MV-4-11 (cell line): Measurements from ENCODE around the gene NOP53.
"Not testable (repeated sequence)": the region's sequence is repeated elsewhere in the genome, so short reads cannot be mapped to it uniquely, and the experiment has no call there.

ENCODE experiments used
- DNase-seq: peaks from one replicate; lab custom pipeline; 2025; lab: John Stamatoyannopoulos, UW

The NOP53 gene

GRCh38 chr19:47777245-47778048 is 32.1 kb downstream of the NOP53 start:
- not testable (repeated sequence) for DNase-seq

GRCh38 chr19:47778049-47778953 is 33.0 kb downstream of the NOP53 start, which contains the start of gene SELENOW:
TSS of gene SELENOW (plus strand) at chr19:47778703. CDS start at chr19:47778786, 83 bp downstream.
- DNase-seq: peak; percentile 34

- DNase-seq: no peak
Observed at GRCh38 chr19:47778954-47779351, 33.6 kb downstream of the NOP53 start.

- DNase-seq: no peak
Observed at GRCh38 chr19:47779524-47780214, 34.3 kb downstream of the NOP53 start.

GRCh38 chr19:47780215-47780551 is 34.8 kb downstream of the NOP53 start:
- DNase-seq: no peak

- DNase-seq: no peak
Observed at GRCh38 chr19:47781590-47782262, 36.4 kb downstream of the NOP53 start.

GRCh38 chr19:47786566-47786965 is 41.2 kb downstream of the NOP53 start:
- no peak for DNase-seq

- DNase-seq: not testable (repeated sequence)
Observed at GRCh38 chr19:47787307-47787706, 42.0 kb downstream of the NOP53 start.

- not testable (repeated sequence) for DNase-seq
Observed at GRCh38 chr19:47789811-47790210, 44.5 kb downstream of the NOP53 start.

- peak; percentile 47 for DNase-seq
Observed at GRCh38 chr19:47790398-47790814, 45.1 kb downstream of the NOP53 start.

GRCh38 chr19:47792616-47793015 is 47.3 kb downstream of the NOP53 start:
- no peak for DNase-seq

GRCh38 chr19:47794526-47794925 is 49.2 kb downstream of the NOP53 start:
- no peak for DNase-seq

GRCh38 chr19:47796785-47797184 is 51.4 kb downstream of the NOP53 start:
- no peak for DNase-seq

GRCh38 chr19:47797996-47798903 is 52.9 kb downstream of the NOP53 start:
- no peak for DNase-seq

- no peak for DNase-seq
Observed at GRCh38 chr19:47798904-47799266, 53.5 kb downstream of the NOP53 start.

GRCh38 chr19:47801270-47801669 is 55.9 kb downstream of the NOP53 start:
- DNase-seq: no peak

GRCh38 chr19:47802521-47803043 is 57.2 kb downstream of the NOP53 start:
- no peak for DNase-seq

GRCh38 chr19:47803148-47803547 is 57.8 kb downstream of the NOP53 start:
- not testable (repeated sequence) for DNase-seq

- DNase-seq: not testable (repeated sequence)
Observed at GRCh38 chr19:47803671-47804070, 58.3 kb downstream of the NOP53 start.

GRCh38 chr19:47804451-47804850 is 59.1 kb downstream of the NOP53 start, which contains the start of gene TPRX1:
TSS of gene TPRX1 (minus strand) at chr19:47804551. CDS start at chr19:47804539, 12 bp downstream.
- DNase-seq: not testable (repeated sequence)
